ENCODE results near the gene GDF7.

The GDF7 gene

DNA sequence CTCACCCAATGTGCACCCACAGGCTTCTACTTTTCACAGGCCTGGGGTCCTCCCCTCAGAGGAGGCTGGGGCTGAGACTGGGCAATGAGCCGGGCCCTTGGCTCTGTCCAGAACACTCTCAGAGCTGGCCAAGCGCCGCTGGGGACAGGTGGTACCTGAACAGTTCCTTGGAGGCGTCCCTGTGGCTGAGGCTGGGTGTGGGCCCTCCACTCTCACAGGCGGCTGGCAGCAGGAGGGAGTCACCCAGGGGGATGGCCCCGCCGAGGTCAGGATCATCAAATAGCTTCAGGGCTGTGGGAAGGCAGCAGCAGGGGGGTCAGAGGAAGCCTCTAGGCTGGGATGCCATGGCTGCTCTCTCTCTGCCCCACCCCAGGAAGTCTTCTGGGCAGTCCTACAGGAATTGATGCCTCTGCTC is 43.2 kb upstream of the GDF7 start:
- Histone ChIP-seq H3K27me3 (ENCODE audit: control insufficient read depth, insufficient read depth, low read length) (no peaks in the 10 kb centered on the region), H3K4me1 (ENCODE audit: control insufficient read depth, insufficient read depth, low read length) (peaks cover 26% of the 10 kb centered on the region), H3K4me3 (ENCODE audit: low read length) (no peak overlapping the region), H3K9me3 (ENCODE audit: control insufficient read depth, low read length) (no peaks in the 10 kb centered on the region), H3K9ac (ENCODE audit: low read length) (no peak overlapping the region), H3K36me3 (ENCODE audit: control insufficient read depth, insufficient read depth, low read length) (peaks cover 6% of the 10 kb centered on the region)

DNA sequence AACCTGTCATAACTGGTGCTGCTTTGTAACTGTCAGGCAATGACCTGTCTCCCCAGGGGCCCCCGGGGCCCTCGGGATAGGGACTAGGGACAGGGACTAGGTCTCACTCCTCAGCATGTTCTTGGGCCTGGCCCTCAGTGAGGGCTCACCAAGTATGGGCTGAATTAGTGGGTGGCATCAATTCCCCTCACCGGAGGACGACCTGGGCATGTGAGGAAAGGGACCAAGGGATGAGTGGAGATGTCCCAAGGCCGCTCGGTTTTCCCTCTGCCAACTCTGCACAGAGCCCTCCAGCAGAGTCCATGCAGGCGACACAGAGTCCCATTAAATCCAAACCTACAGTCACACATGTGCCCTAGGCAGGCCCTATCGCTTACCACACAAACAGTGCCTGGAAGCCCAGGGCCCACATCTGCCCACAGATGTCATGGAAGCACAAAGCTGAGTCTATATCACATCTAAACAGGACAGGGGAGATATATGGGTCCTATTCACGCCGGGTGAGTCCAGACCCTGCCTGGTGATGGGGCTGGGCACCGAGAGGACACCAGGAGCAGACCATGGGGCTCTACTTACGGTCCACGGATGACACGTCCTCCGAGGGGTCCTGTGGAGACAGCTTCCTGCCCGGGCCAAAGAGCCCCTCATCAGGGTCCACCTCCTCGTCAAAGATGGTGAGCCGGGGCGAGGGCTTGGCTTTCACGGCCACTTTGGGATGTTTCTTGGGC is 42.6 kb upstream of the GDF7 start:
- no peak overlapping the region for H3K4me3 ChIP-seq (ENCODE audit: low read length)
- no peaks in the 10 kb centered on the region for H3K9me3 ChIP-seq (ENCODE audit: control insufficient read depth, low read length)
- peaks cover 20% of the 10 kb centered on the region for H3K4me1 ChIP-seq (ENCODE audit: control insufficient read depth, insufficient read depth, low read length)
- no peaks in the 10 kb centered on the region for H3K27me3 ChIP-seq (ENCODE audit: control insufficient read depth, insufficient read depth, low read length)
- H3K9ac ChIP-seq (ENCODE audit: low read length) = no peak overlapping the region
- H3K36me3 ChIP-seq (ENCODE audit: control insufficient read depth, insufficient read depth, low read length) = peaks cover 6% of the 10 kb centered on the region

DNA sequence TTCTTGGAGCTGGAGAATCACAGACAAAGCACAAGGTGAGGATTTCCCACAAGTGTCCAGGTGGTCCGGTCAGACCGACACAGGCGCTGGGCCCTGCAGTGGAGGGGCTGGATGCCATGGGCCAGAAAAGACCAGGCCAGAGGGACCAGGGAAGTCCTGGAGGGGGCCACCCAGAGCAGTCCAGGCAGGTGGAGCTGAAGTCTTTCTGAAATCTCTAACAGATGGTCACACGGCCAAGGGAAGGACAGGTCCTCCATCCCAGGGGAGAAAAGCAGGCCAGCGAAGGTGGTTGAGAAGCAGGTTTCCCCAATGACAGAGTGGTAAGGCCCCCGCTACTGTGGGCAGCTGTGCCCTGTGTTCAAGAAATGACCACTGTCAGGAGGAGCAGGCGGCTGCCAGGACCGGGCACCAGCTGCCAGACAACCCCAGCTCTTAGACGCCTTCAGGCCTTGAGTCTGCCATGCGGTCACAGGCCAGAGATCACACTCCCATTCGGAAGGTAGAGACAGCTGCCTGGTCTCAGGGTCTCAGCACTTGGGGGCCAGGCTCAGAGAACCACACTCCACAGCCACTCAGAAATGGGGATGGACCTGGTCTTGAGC is 42.0 kb upstream of the GDF7 start:
- peaks cover 6% of the 10 kb centered on the region for H3K36me3 ChIP-seq (ENCODE audit: control insufficient read depth, insufficient read depth, low read length)
- H3K9ac ChIP-seq (ENCODE audit: low read length) = peak overlapping the region; percentile 56
- peaks cover 15% of the 10 kb centered on the region for H3K4me1 ChIP-seq (ENCODE audit: control insufficient read depth, insufficient read depth, low read length)
- no peaks in the 10 kb centered on the region for H3K27me3 ChIP-seq (ENCODE audit: control insufficient read depth, insufficient read depth, low read length)
- no peak overlapping the region for H3K4me3 ChIP-seq (ENCODE audit: low read length)
- no peaks in the 10 kb centered on the region for H3K9me3 ChIP-seq (ENCODE audit: control insufficient read depth, low read length)

DNA sequence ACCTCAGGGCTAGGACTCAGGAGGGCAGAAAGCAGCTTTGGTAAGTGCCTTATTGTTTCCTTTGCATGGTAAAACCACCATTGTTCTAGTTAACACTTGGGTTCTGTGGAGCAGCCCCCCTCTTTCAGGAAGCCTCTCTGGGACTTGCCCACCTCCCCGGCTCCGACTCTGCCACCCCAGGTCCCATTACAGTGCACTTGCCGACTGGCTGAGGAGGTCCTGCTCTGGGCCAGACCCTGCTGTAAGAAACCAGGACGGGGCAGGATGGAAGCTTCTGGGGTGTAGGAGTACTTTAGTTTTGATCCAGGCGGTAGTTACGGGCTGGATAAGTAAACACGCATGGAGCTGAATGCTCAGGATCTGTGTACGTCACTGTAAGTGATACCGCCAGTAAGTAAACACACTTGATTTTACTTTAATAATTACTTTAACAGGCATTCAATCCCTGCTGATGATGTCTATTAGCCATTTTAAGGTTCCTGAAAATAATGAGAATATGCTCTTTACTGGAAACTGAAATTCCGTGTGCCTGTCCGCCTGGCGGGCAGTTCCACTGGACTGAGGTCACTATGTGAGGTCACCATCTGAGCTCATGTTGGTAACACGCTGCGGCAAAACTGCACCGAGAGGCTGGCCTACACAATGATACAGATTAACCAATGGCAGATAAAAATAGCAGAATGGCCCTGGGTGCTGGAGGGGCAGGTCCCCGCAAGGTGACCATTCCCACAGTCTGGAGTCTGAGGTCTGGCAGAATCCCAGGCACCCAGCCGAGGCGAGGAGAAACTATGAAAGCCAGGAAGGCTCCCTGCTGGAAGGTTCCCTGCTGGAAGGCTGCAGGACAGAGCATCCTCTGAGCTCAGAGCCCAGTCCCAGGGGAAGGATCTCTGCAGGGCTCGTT is 41.2 kb upstream of the GDF7 start:
- Histone ChIP-seq H3K9ac (ENCODE audit: low read length) (peak overlapping the region; percentile 56), H3K4me1 (ENCODE audit: control insufficient read depth, insufficient read depth, low read length) (peaks cover 15% of the 10 kb centered on the region), H3K27me3 (ENCODE audit: control insufficient read depth, insufficient read depth, low read length) (no peaks in the 10 kb centered on the region), H3K9me3 (ENCODE audit: control insufficient read depth, low read length) (no peaks in the 10 kb centered on the region), H3K4me3 (ENCODE audit: low read length) (no peak overlapping the region), H3K36me3 (ENCODE audit: control insufficient read depth, insufficient read depth, low read length) (peaks cover 6% of the 10 kb centered on the region)

DNA sequence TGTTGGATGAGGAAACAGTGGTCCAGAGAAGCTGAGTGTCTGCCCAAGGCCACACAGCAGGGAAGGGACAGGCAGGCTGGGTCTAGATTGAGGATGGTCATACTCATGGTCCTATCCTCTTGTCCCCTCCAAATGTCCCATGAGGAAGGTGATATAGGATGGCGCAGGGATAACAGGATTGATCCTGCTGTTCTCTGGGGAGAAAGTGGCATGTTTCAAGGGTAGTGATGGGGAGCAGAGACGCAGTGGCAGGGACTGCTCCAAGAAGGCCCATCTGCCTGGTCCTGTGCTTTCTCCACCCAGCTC is 40.6 kb upstream of the GDF7 start:
- no peak overlapping the region for H3K9ac ChIP-seq (ENCODE audit: low read length)

DNA sequence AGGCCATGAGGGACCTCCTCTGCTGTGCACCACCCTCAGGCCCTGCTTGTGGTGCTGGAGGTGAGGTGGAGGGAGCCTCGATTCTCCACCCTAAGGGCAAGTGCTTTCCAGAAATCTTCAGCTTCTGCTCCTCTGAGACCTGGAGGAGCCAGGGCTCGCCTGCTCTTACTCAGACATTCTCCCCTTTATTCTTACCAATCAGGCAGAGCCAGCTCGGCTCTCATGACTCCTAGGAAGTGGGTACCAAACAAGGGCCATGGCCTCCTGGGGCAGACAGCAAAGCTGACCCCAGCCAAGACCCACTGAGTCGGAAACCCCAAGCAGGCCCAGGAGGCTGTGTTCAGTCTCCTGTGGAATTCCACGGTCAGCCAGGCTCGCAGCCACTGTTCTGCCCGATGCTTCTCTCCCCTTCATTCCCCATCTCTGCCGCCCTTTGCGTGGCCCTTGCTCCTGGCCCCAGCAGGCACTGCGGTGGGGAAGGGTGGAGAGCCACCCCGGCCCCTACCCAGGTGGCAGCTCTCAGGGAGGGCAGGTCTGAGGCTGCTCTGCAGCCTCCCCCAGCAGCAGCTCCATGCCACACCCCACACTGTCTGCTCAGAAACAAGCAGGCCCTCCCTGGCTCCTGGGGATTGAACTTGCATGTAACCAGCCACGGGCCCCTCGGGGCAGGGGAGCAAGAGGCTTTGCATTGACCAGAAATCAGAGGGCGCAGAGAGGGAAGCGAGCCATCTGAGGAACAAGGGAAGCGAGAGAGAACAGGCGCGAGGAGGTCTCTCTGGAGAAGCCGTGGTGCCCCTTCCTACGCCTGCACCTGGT is 40.0 kb upstream of the GDF7 start:
- no peaks in the 10 kb centered on the region for H3K27me3 ChIP-seq (ENCODE audit: control insufficient read depth, insufficient read depth, low read length)
- H3K9me3 ChIP-seq (ENCODE audit: control insufficient read depth, low read length) = no peaks in the 10 kb centered on the region
- peaks cover 15% of the 10 kb centered on the region for H3K4me1 ChIP-seq (ENCODE audit: control insufficient read depth, insufficient read depth, low read length)
- no peak overlapping the region for H3K4me3 ChIP-seq (ENCODE audit: low read length)
- H3K9ac ChIP-seq (ENCODE audit: low read length) = no peak overlapping the region
- H3K36me3 ChIP-seq (ENCODE audit: control insufficient read depth, insufficient read depth, low read length) = peaks cover 6% of the 10 kb centered on the region

More for the DNA sequence above, 40.6 kb upstream of the GDF7 start:
- no peaks in the 10 kb centered on the region for H3K27me3 ChIP-seq (ENCODE audit: control insufficient read depth, insufficient read depth, low read length)
- H3K4me1 ChIP-seq (ENCODE audit: control insufficient read depth, insufficient read depth, low read length) = peaks cover 15% of the 10 kb centered on the region
- H3K36me3 ChIP-seq (ENCODE audit: control insufficient read depth, insufficient read depth, low read length) = peaks cover 6% of the 10 kb centered on the region
- H3K9me3 ChIP-seq (ENCODE audit: control insufficient read depth, low read length) = no peaks in the 10 kb centered on the region
- no peak overlapping the region for H3K4me3 ChIP-seq (ENCODE audit: low read length)

DNA sequence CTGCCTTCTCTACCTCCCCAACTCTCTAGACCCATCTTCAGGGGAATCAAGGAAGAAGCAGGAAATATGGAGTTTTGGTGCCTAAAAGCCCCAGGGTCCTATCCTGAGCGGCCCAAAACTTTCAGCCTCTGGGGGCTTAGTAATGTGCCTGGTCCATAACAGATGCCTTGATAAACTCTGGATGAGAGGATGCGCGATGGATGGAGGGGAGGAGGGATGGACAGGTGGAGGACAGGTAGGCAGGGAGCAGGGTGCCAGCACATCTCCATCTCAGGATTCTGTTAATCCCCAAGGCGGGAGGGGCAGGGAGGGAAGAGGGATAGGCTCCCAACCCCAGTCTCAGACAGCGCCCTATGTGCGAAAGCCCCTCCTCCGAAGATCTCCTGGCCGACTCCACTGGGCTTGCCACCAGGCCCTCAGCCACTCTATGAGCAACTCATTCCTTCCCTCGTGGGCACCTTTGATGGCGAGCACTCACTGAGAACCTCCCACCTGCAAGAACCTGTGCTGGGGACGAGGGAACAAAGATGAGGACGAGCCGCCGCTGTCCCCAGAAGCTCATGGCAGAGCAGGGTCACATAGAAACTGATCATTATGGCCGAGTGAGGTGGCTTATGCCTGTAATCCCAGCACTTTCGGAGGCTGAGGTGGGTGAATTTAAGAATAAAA is 39.1 kb upstream of the GDF7 start:
- no peak overlapping the region for H3K9ac ChIP-seq (ENCODE audit: low read length)
- peaks cover 15% of the 10 kb centered on the region for H3K4me1 ChIP-seq (ENCODE audit: control insufficient read depth, insufficient read depth, low read length)
- H3K9me3 ChIP-seq (ENCODE audit: control insufficient read depth, low read length) = no peaks in the 10 kb centered on the region
- H3K36me3 ChIP-seq (ENCODE audit: control insufficient read depth, insufficient read depth, low read length) = peaks cover 6% of the 10 kb centered on the region
- no peak overlapping the region for H3K4me3 ChIP-seq (ENCODE audit: low read length)
- no peaks in the 10 kb centered on the region for H3K27me3 ChIP-seq (ENCODE audit: control insufficient read depth, insufficient read depth, low read length)

DNA sequence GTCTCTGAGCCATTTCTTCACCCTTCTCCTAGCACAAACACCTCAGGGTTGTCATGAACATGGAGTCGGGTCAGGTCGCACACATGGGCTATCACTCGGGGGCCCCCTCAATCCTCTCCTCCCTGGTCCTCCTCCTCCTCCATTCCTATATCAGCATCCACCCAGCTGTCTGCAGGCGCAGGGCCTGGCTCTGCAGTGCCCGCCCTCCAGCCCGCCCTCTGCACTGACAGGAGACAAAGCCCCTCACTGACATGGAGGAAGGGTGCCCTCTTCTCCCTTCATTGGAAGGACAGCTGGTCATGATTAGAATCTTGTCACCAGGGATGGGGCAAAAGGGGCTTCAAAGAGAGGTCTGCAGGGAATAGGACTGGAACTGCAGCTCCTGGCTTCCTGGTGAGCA is 37.8 kb upstream of the GDF7 start:
- H3K36me3 ChIP-seq (ENCODE audit: control insufficient read depth, insufficient read depth, low read length) = peaks cover 3% of the 10 kb centered on the region
- H3K4me3 ChIP-seq (ENCODE audit: low read length) = no peak overlapping the region
- H3K27me3 ChIP-seq (ENCODE audit: control insufficient read depth, insufficient read depth, low read length) = no peaks in the 10 kb centered on the region
- H3K9ac ChIP-seq (ENCODE audit: low read length) = no peak overlapping the region
- peaks cover 27% of the 10 kb centered on the region for H3K4me1 ChIP-seq (ENCODE audit: control insufficient read depth, insufficient read depth, low read length)
- H3K9me3 ChIP-seq (ENCODE audit: control insufficient read depth, low read length) = no peaks in the 10 kb centered on the region

DNA sequence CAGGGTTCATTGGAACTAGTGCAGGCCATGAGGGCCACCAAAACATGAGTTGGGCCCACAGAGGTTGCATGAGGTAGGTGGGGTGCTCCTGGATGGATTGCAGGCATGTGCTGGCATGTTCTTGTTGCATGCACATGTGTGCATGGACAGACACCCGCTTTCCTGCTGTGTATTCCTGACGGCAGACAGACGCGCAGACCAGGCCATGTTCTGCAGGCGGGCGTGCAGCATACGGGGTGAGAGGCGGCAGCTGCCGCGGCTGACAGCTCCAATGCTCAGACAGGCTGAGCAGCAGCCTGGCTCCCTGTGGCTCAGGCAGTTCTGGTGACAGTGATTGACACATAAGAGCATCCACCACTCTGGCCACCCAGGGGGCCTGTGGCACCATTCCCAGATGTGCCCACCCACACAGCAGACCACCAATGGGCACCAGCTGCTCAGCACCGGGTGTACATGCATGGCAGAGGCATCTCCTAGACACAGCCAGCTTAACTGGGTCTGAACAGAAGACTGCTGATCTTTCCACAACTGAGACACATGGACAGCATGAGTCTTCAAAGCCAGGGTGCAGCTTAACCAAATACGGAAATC is 37.3 kb upstream of the GDF7 start:
- Histone ChIP-seq H3K9ac (ENCODE audit: low read length) (no peak overlapping the region), H3K9me3 (ENCODE audit: control insufficient read depth, low read length) (no peaks in the 10 kb centered on the region), H3K27me3 (ENCODE audit: control insufficient read depth, insufficient read depth, low read length) (no peaks in the 10 kb centered on the region), H3K36me3 (ENCODE audit: control insufficient read depth, insufficient read depth, low read length) (no peaks in the 10 kb centered on the region), H3K4me1 (ENCODE audit: control insufficient read depth, insufficient read depth, low read length) (peaks cover 32% of the 10 kb centered on the region), H3K4me3 (ENCODE audit: low read length) (no peak overlapping the region)

DNA sequence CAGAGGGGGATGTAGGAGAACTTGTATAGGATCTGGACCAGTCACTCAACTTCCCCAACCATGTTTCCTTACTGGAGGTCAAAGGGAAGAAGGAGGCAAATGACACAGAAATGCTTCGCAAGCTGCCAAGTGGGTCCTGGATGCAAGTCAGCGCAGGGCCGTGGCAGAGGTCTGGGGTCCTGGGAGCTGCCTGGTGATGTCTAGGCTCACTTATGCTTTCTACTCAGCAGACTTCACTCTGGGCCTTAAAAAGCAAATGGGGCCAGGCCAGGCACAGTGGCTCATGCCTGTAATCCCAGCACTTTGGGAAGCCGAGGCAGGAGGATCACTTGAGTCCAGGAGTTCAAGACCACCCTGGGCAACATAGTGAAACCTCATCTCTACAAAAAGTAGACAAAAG is 36.0 kb upstream of the GDF7 start:
- Histone ChIP-seq H3K27me3 (ENCODE audit: control insufficient read depth, insufficient read depth, low read length) (no peaks in the 10 kb centered on the region), H3K9me3 (ENCODE audit: control insufficient read depth, low read length) (no peaks in the 10 kb centered on the region), H3K4me3 (ENCODE audit: low read length) (no peak overlapping the region), H3K9ac (ENCODE audit: low read length) (no peak overlapping the region), H3K36me3 (ENCODE audit: control insufficient read depth, insufficient read depth, low read length) (no peaks in the 10 kb centered on the region), H3K4me1 (ENCODE audit: control insufficient read depth, insufficient read depth, low read length) (peaks cover 34% of the 10 kb centered on the region)

DNA sequence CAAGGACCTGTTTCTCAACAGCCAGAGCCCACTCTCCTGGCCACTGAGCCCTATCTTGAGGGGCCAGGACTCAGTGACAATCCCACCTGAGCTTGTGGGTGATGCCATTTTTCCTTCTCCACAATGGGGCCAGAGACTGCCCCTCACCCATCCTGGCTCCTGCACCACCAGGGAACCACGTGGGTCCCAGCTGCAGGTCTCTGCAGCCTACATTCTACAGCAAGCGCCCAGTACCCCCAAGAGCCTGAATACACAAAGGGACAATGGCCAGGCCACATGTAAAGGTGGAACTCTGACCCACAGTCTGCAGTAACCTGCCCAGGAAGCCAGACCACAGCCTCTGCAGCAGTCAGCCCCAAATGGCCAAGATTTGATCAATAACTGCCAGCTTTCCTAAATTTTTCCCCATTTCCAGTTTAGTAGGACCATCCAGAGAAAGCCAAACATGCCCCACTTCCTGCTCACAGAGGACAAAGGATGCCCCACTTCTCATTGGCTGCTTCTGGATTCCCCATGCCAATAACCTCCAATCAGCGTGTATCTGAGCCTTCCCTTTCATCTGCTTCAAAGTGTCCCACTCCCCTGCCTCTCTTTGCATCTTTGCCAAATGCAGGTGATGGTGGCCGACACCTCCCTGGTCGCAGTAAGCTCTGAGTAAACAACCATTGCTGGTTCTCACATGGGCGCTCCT is 35.2 kb upstream of the GDF7 start:
- H3K4me3 ChIP-seq (ENCODE audit: low read length) = no peak overlapping the region
- no peaks in the 10 kb centered on the region for H3K27me3 ChIP-seq (ENCODE audit: control insufficient read depth, insufficient read depth, low read length)
- H3K9me3 ChIP-seq (ENCODE audit: control insufficient read depth, low read length) = no peaks in the 10 kb centered on the region
- no peak overlapping the region for H3K9ac ChIP-seq (ENCODE audit: low read length)
- peaks cover 34% of the 10 kb centered on the region for H3K4me1 ChIP-seq (ENCODE audit: control insufficient read depth, insufficient read depth, low read length)
- H3K36me3 ChIP-seq (ENCODE audit: control insufficient read depth, insufficient read depth, low read length) = no peaks in the 10 kb centered on the region
